C4-2B (cell line): Measurements from ENCODE around the gene RAB27A.

Experiments
- ZFX ChIP-seq: fragments of 450-650 bp; IDR thresholded peaks from 2 replicates; pipeline ENCODE4 v1.6.1; 2017
- TF ChIP-seq, protein P1 (sequence below): fragments of 450-650 bp; conservative IDR thresholded peaks from 2 replicates; pipeline ENCODE4 v1.5.1; 2017; ENCODE audit warnings: mild to moderate bottlenecking

DNA sequence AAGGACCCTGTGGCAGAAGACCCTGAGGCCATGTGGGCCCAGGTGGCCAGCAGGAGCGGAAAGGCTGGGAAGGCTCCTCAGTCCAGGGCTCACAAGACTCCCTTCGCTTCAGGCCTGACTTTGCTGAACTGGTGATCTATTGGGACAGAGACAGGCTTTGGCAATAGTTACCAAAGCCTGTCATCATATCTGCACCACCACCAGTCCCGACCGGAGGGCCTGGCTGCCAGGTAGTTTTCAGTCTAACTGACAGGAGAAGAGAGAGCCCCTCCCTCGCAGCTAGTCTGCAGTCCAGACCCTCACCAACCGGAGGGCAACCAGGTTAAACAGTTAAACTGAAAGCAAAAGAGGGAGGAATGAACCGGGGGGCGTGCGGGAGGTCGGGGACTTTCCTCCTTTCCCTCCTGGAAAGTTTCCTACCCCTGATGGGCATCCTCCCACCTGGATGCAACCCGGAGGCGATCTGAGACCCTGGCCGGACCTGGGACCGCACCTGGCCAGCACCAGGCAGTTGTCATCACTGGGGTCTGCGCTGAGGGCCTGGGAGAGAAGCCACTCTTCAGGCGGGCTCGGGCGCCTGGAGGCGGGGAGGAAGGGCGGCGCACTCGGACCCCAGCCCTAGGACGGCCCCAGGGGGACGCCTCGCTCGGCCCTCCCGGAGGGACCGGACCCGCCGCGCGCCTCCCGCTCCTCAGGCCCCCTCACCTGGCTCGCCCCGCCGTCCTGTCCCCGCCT lies 435 bp downstream of the RAB27A start:
- TF ChIP-seq, protein P1, sequence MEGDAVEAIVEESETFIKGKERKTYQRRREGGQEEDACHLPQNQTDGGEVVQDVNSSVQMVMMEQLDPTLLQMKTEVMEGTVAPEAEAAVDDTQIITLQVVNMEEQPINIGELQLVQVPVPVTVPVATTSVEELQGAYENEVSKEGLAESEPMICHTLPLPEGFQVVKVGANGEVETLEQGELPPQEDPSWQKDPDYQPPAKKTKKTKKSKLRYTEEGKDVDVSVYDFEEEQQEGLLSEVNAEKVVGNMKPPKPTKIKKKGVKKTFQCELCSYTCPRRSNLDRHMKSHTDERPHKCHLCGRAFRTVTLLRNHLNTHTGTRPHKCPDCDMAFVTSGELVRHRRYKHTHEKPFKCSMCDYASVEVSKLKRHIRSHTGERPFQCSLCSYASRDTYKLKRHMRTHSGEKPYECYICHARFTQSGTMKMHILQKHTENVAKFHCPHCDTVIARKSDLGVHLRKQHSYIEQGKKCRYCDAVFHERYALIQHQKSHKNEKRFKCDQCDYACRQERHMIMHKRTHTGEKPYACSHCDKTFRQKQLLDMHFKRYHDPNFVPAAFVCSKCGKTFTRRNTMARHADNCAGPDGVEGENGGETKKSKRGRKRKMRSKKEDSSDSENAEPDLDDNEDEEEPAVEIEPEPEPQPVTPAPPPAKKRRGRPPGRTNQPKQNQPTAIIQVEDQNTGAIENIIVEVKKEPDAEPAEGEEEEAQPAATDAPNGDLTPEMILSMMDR, result no peak
- no peak; the same call in 1 of the 2 replicates for TF ChIP-seq ZFX
